CMK (cell line): ENCODE data around the gene PRR23E.

Experiments used
- DNase-seq: peaks from one replicate; pipeline ENCODE4 v3.0.0-alpha.2; 2010; ENCODE audit warnings: low read depth

PRR23E gene

DNA sequence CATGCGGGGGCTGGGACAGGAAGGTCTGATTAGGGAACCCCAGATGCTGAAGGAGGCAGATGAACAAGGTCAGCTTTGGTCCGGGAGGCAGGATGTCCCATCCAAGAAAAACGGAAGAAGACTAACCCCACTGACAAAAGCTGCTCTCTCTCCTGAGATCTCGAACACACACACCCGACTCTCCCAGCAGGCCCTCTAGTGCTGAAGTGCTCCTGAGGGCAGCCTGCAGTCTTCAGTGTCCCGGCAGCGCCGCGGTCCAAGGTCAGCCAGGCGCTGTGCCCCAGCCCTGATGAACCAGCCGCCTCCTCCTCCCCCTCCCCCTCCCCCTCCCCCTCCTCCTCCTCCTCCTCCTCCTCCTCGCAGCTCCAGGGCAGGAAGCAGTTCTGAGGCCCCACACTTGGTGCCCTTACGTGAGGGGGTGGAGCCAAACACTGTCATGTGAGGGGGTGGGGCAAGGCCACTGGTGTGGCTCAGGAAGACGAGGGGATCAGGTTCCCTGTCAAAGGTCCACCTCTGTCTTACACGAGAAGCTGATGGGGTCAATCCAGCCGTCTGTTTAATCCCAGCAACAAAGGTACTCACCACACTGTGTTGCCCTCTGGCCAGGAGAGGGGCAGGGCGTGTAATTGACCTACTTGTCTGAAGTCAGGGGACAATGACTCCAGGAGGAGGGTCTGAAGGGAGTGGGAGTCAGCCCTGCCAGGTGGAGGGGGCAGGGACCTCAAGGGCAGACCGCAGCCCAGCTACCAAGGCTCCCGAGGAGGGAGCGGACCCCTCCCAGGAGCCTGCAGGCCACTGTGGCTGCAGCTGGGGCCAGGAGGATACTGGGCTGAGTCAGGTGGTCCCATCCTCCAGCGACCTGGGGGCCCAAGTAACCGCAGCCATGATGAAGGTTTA is 34.3 kb downstream of the PRR23E start:
- no peak for DNase-seq

DNA sequence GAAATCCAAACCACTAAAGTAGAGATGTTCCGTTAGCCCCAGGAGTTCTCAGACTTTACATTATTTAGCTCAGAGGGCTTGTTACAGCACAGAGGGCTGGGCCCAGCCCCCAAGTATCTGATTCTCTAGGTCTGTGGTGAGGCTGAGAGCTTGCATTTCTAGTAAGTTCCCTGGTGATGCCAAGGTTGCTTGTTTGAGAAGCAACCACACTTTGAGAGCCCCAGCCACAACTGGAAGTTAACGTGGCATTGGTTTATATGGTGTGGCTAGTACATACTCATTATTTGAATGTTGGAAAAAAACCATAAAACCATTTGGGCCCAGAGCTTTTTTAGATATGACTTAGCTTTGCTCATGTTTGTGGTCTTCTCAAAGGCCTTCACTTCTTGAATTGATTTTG is 35.9 kb downstream of the PRR23E start:
- DNase-seq: no peak

DNA sequence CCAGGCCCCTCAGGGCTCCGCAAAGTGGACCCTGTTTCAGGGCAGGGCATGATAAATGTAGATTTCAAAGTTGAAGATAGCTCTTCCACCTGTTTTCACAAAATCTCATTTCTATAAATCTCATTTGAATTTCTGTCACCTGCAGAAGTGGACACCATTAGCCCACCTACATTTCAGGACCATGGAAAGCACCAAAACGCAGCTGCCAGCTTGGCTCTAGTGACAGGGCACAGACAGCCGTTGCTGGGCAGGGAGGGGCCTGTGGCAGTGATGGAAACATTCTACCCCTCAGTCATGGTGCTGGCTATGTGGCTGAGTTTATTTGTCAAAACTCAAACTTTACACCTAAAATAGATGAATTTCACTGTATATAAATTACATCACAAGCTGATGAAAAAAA is 40.4 kb downstream of the PRR23E start:
- DNase-seq: no peak

DNA sequence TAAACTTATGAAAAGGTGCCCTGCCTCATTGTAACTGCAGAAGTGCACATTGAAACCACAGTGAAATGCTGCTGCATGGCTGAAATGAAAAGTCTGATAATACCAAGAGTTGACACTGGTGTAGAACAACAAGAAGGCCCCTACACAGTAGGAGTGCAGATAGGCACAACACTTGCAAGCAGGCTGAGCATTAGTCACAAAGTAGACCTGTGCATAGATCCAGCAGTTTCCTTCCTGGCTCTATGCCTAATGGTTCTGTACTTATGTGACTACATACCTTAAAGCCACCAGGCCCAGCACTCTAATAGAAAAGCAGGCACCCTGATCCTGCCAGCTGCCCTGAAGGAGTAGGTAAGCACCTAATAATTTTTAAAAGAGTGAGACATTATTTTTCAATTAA is 41.8 kb downstream of the PRR23E start:
- no peak for DNase-seq

DNA sequence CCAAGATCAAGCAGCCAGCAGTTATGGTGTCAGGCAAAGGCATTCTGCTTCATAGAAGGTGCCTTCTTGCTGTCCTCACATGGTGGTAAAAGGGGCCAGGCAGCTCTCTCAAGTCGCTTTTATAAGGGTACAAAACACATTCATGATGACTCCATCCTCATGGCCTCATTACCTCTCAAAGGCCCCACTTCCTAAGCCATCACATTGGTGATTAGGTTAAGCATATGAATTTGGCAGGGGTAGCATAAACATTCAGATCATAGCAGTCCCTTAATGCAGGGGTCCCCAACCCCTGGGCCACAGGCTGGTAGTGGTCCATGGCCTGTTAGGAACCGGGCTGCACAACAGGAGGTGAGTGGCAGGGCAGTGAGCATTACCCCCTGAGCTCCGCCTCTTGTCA is 42.8 kb downstream of the PRR23E start:
- no peak for DNase-seq

DNA sequence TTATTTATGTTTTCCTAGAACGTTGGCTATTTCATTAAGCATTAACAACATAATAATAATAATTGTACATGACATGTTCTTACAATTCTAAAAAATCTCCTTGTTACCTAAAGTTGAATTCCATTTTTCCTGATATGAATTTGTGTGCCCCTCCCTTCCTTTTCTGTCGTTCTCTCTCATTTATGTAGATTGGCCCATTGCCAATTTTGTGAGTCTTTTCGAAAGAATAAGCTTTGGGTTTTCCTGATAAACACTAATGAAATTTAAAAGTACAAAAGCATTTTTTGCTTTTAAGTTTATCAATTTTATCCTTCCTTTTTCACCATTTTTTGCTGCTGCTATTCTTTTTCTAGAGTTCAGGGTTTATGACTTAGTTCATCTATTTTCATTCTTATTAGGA is 44.9 kb downstream of the PRR23E start:
- DNase-seq: no peak

DNA sequence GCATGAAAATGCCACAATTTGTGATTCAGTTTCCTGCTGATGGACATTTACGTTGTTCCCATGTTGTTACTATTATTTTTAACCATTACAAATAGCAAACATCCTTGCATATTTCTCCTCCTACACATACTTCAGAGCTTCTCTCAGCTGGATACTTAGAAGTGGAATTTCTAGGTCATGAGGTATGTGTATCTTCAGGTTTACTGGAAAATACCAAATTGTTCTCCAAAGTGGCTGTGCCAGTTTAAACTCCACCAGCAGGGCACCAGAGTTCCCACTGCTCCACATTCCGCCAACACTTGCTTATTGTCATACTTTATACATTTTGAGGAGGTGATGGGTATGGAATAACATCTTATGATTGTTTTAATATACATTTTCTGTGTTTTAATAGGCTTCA is 45.7 kb downstream of the PRR23E start:
- DNase-seq: no peak

DNA sequence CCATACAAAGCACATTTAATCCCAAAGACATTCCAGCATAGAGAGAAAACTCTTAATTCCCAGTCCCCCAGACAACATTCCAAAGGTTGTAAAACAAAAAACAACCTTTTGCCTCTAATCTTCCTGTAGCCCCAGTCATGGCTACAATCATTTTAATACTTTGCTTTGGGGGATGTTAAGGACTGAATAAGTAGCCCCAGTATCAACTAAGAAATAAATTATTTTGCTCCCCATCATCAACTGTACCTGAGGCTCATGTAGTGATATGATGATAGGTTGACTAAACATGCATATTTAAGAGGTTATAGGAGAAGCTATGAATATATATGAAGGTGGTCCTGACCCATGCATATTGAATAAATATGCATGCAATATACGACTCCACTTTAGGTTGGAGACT is 54.4 kb downstream of the PRR23E start:
- no peak for DNase-seq
